ENCODE data around the gene SEC24A.

DNA sequence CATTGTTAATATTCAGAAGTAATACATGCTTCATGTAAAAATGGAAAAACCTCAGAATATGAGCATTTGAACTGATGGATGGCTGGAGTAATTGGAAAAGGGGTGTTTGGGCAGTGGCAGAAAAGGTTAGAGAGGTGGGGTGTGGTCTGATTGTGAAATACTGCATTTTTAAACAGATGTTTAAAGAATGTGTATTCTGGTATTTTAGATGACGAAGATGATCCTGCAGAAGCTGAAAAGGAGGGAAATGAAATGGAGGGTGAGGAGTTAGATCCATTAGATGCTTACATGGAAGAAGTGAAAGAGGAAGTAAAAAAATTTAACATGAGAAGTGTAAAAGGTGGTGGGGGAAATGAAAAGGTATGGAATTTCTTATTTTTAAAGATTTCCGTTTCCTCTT, 128.8 kb downstream of the SEC24A start:
- no peak for TF ChIP-seq POLR2A (IDR thresholded peaks at IDR 0.05)
- TF ChIP-seq, protein P1, sequence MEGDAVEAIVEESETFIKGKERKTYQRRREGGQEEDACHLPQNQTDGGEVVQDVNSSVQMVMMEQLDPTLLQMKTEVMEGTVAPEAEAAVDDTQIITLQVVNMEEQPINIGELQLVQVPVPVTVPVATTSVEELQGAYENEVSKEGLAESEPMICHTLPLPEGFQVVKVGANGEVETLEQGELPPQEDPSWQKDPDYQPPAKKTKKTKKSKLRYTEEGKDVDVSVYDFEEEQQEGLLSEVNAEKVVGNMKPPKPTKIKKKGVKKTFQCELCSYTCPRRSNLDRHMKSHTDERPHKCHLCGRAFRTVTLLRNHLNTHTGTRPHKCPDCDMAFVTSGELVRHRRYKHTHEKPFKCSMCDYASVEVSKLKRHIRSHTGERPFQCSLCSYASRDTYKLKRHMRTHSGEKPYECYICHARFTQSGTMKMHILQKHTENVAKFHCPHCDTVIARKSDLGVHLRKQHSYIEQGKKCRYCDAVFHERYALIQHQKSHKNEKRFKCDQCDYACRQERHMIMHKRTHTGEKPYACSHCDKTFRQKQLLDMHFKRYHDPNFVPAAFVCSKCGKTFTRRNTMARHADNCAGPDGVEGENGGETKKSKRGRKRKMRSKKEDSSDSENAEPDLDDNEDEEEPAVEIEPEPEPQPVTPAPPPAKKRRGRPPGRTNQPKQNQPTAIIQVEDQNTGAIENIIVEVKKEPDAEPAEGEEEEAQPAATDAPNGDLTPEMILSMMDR (IDR thresholded peaks at IDR 0.05) = no peak

Data from lower leg skin (tissue), 3 donors.